H1 (cell line): Measurements from ENCODE around the gene CEP104. TPM values are rescaled to one million over a fixed set of nuclear protein-coding genes. Genes with fewer than 3 reads are reported as not detected.

ENCODE experiments used
- BACH1 ChIP-seq: IDR thresholded peaks from 2 replicates; pipeline ENCODE4 v1.6.1; 2012; ENCODE audit warnings: low read length, improper control_type of control experiment
- polyA plus RNA-seq, 7 experiments: library from polyadenylated mRNA; depleted of rRNA in 3 of 7; stranded (reverse) in 5 of 7; unstranded in 2 of 7; fragments of >200 nt in 5 of 7; fragments of 200-250 nt in 2 of 7; gene quantifications; 1 replicate in 5 of 7; 2 replicates in 1 of 7; 4 replicates in 1 of 7; pipeline versions ENCODE4 v1.2.1 to v1.2.3, GENCODE V29; 2011 to 2013; ENCODE audit warnings: missing spikeins in 2 of 7, mixed read lengths in 2 of 7
- total RNA-seq: library from RNA; stranded (reverse); fragmentation: NEBNext Ultra II Directional; extraction: Animal tissue kit (Norgen Biotek cat#: 25700); gene quantifications from 2 replicates; pipeline ENCODE4 v1.2.1, GENCODE V29; 2021
- TF ChIP-seq, protein P1 (sequence below): fragments of 300-600 bp; sonication (generic); IDR thresholded peaks from 2 replicates; pipeline ENCODE4 v1.7.1; 2012; ENCODE audit warnings: low read length, moderate library complexity, mild to moderate bottlenecking, inconsistent platforms; ENCODE audit not compliant: insufficient replicate concordance

The CEP104 gene
- total and polyA plus RNA-seq, 2 of the 8 experiments (the other 6 are each of a cell fraction or from before 2014, with no cell fraction given): 8.0 to 43.9 TPM

DNA sequence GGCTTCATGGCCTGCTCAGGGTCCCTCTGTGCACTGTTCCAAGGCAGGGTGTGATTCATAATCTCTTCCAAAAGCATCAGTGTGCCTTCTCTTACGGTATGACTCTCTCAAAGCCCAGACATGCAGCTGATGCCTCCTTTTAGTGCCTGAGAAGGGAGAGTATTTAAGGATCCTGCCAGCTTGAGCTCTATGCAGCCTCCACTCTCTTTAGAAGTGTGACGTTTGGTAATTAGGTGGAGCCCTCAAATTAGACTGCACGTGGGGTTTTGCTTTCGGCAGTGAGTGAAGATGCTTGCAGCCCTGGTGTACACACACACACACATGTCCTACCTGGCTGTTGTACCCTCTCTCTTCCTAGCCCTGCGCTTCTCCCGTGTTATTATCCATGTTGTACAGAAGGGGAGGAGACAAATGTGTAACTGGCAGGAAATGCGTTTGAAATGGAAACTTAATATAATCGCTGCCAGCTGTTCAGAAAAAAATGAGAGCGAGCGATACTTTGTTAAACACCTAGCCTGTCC is 45.6 kb upstream of the CEP104 start (continued):
- TF ChIP-seq, protein P1, sequence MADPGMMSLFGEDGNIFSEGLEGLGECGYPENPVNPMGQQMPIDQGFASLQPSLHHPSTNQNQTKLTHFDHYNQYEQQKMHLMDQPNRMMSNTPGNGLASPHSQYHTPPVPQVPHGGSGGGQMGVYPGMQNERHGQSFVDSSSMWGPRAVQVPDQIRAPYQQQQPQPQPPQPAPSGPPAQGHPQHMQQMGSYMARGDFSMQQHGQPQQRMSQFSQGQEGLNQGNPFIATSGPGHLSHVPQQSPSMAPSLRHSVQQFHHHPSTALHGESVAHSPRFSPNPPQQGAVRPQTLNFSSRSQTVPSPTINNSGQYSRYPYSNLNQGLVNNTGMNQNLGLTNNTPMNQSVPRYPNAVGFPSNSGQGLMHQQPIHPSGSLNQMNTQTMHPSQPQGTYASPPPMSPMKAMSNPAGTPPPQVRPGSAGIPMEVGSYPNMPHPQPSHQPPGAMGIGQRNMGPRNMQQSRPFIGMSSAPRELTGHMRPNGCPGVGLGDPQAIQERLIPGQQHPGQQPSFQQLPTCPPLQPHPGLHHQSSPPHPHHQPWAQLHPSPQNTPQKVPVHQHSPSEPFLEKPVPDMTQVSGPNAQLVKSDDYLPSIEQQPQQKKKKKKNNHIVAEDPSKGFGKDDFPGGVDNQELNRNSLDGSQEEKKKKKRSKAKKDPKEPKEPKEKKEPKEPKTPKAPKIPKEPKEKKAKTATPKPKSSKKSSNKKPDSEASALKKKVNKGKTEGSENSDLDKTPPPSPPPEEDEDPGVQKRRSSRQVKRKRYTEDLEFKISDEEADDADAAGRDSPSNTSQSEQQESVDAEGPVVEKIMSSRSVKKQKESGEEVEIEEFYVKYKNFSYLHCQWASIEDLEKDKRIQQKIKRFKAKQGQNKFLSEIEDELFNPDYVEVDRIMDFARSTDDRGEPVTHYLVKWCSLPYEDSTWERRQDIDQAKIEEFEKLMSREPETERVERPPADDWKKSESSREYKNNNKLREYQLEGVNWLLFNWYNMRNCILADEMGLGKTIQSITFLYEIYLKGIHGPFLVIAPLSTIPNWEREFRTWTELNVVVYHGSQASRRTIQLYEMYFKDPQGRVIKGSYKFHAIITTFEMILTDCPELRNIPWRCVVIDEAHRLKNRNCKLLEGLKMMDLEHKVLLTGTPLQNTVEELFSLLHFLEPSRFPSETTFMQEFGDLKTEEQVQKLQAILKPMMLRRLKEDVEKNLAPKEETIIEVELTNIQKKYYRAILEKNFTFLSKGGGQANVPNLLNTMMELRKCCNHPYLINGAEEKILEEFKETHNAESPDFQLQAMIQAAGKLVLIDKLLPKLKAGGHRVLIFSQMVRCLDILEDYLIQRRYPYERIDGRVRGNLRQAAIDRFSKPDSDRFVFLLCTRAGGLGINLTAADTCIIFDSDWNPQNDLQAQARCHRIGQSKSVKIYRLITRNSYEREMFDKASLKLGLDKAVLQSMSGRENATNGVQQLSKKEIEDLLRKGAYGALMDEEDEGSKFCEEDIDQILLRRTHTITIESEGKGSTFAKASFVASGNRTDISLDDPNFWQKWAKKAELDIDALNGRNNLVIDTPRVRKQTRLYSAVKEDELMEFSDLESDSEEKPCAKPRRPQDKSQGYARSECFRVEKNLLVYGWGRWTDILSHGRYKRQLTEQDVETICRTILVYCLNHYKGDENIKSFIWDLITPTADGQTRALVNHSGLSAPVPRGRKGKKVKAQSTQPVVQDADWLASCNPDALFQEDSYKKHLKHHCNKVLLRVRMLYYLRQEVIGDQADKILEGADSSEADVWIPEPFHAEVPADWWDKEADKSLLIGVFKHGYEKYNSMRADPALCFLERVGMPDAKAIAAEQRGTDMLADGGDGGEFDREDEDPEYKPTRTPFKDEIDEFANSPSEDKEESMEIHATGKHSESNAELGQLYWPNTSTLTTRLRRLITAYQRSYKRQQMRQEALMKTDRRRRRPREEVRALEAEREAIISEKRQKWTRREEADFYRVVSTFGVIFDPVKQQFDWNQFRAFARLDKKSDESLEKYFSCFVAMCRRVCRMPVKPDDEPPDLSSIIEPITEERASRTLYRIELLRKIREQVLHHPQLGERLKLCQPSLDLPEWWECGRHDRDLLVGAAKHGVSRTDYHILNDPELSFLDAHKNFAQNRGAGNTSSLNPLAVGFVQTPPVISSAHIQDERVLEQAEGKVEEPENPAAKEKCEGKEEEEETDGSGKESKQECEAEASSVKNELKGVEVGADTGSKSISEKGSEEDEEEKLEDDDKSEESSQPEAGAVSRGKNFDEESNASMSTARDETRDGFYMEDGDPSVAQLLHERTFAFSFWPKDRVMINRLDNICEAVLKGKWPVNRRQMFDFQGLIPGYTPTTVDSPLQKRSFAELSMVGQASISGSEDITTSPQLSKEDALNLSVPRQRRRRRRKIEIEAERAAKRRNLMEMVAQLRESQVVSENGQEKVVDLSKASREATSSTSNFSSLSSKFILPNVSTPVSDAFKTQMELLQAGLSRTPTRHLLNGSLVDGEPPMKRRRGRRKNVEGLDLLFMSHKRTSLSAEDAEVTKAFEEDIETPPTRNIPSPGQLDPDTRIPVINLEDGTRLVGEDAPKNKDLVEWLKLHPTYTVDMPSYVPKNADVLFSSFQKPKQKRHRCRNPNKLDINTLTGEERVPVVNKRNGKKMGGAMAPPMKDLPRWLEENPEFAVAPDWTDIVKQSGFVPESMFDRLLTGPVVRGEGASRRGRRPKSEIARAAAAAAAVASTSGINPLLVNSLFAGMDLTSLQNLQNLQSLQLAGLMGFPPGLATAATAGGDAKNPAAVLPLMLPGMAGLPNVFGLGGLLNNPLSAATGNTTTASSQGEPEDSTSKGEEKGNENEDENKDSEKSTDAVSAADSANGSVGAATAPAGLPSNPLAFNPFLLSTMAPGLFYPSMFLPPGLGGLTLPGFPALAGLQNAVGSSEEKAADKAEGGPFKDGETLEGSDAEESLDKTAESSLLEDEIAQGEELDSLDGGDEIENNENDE: no peak
- no peak for TF ChIP-seq BACH1
